HG03354 (cell line): Measurements from ENCODE around the gene OR2T35.
"Not testable (repeated sequence)": the region's sequence is repeated elsewhere in the genome, so short reads cannot be mapped to it uniquely, and the experiment has no call there.

ENCODE experiments used
- ATAC-seq: cut with Tn5 transposase; IDR thresholded peaks from one replicate; pipeline ENCODE4 v1.9.1; 2021; ENCODE audit warnings: mild to moderate bottlenecking; ENCODE audit not compliant: unreplicated experiment, poor library complexity, severe bottlenecking

The OR2T35 gene

GRCh38 chr1:248645178-248645577, at the start of gene OR2T35:
OR2T35 (minus strand) TSS chr1:248645278; CDS start chr1:248639258, 6,020 bp downstream.
- not testable (repeated sequence) for ATAC-seq

GRCh38 chr1:248691567-248692155, 46.6 kb upstream of the OR2T35 start:
- ATAC-seq: no peak

- peak; percentile 78 for ATAC-seq
These were observed 43.6 kb upstream of the OR2T35 start for GRCh38 chr1:248688527-248689298.

GRCh38 chr1:248686815-248687214, 41.7 kb upstream of the OR2T35 start:
- peak; percentile 79 for ATAC-seq

- no peak for ATAC-seq
These were observed 36.6 kb upstream of the OR2T35 start for GRCh38 chr1:248681651-248682050.

- ATAC-seq: no peak
These were observed 24.9 kb upstream of the OR2T35 start for GRCh38 chr1:248670003-248670402.

GRCh38 chr1:248663453-248664328, 18.6 kb upstream of the OR2T35 start:
- peak; percentile 98 for ATAC-seq

- ATAC-seq: peak; percentile 39
These were observed 11.7 kb upstream of the OR2T35 start for GRCh38 chr1:248656797-248657196.

GRCh38 chr1:248655354-248655753, 10.3 kb upstream of the OR2T35 start, which contains the start of gene OR2T27:
OR2T27 (minus strand) TSS chr1:248655528; CDS start chr1:248650884, 4,644 bp downstream.
- peak; percentile 52 for ATAC-seq

GRCh38 chr1:248648770-248649536, 3.9 kb upstream of the OR2T35 start:
- ATAC-seq: not testable (repeated sequence)

GRCh38 chr1:248642971-248643651, 2.0 kb downstream of the OR2T35 start:
- ATAC-seq: peak; percentile 71

- peak; percentile 6 for ATAC-seq
These were observed 3.5 kb downstream of the OR2T35 start for GRCh38 chr1:248641583-248641982.

GRCh38 chr1:248640906-248641305, 4.2 kb downstream of the OR2T35 start:
- ATAC-seq: peak; percentile 45

- ATAC-seq: peak; percentile 27
These were observed 5.4 kb downstream of the OR2T35 start for GRCh38 chr1:248639652-248640051.

GRCh38 chr1:248636612-248637011, 8.5 kb downstream of the OR2T35 start:
- not testable (repeated sequence) for ATAC-seq

- ATAC-seq: not testable (repeated sequence)
These were observed 10.1 kb downstream of the OR2T35 start, which contains the start of gene OR2T11 for GRCh38 chr1:248634991-248635390. OR2T11 (minus strand) TSS chr1:248635091; CDS start chr1:248627128, 7,963 bp downstream.

- peak; percentile 38 for ATAC-seq
These were observed 13.6 kb downstream of the OR2T35 start for GRCh38 chr1:248631354-248632008.

GRCh38 chr1:248630551-248630950, 14.5 kb downstream of the OR2T35 start:
- no peak for ATAC-seq
